ENCODE measurements around the gene MLXIP. TPM values are rescaled to one million over a fixed set of nuclear protein-coding genes. Genes with fewer than 3 reads are reported as not detected.
A peak's percentile ranks its signal among the peaks of the same experiment; 100 is the strongest.

The MLXIP gene
- polyA plus RNA-seq, 1 donor from 2014 or later, result 9.2 TPM

- Histone ChIP-seq H3K9me3 (ENCODE audit: low read length) (no peaks in the 10 kb centered on the region), H3K27ac (ENCODE audit: low read length) (no peak within 1 kb of the TSS), H3F3A (ENCODE audit: insufficient read depth, low read length, poor library complexity, severe bottlenecking) (no peaks in the 10 kb centered on the region), H3K36me3 (ENCODE audit: insufficient read depth, low read length) (no peaks in the 10 kb centered on the region), H3K4me3 (ENCODE audit: low read length) (peak within 1 kb of the TSS; percentile 65), H3K9me2 (ENCODE audit: insufficient read depth, low read length) (no peaks in the 10 kb centered on the region), H3K4me2 (ENCODE audit: low read length) (no peak within 1 kb of the TSS), H4K20me1 (ENCODE audit: insufficient read depth) (no peaks in the 10 kb centered on the region), H2AFZ (ENCODE audit: low read depth, low read length) (no peak within 1 kb of the TSS), H3K27me3 (ENCODE audit: insufficient read depth, low read depth, low read length) (peaks cover 14% of the 10 kb centered on the region), H3K79me2 (replicated peaks; ENCODE audit: insufficient read depth, low read length) (no peaks in the 10 kb centered on the region), H3K9ac (ENCODE audit: low read length) (peak within 1 kb of the TSS; percentile 38)
- TF ChIP-seq REST (IDR thresholded peaks at IDR 0.05; ENCODE audit: borderline replicate concordance) (no peak), EP300 (conservative IDR thresholded peaks at IDR 0.05; ENCODE audit: poor library complexity, severe bottlenecking) (no peak), TAF1 (IDR thresholded peaks at IDR 0.05; ENCODE audit: low read depth) (no peak), POLR2AphosphoS5 (IDR thresholded peaks at IDR 0.05) (no peak), EZH2 (IDR thresholded peaks at IDR 0.05; ENCODE audit: borderline replicate concordance, insufficient read depth, low read length, poor library complexity, severe bottlenecking) (no peak)
These were observed 104.5 kb downstream of the MLXIP start, which contains the start of gene LRRC43 for GRCh38 chr12:122182887-122183587. Gene LRRC43, plus strand, starts transcription at chr12:122183123. Its CDS starts 22 bp downstream, at chr12:122183145.

DNA sequence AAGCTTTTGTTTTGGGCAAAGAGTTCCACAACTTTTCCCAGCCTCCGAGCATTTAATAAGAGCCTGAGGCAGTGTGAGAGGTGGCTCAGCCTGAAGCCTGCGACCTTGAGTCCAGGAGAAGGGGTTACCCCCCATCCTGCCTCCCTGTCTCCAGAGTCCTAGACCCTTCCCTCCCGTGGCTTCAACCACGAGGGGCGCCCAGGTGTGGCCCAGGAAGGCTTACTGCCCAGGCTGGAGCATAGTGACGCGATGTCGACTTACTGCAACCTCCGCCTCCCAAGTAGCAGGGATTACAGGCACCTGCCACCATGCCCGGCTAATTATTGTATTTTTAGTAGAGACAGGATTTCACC is 105.0 kb downstream of the MLXIP start:
- H2AFZ ChIP-seq (ENCODE audit: low read depth, low read length), result no peak overlapping the region
- H3K4me3 ChIP-seq (ENCODE audit: low read length), result peak overlapping the region; percentile 65
- H3K9ac ChIP-seq (ENCODE audit: low read length), result no peak overlapping the region

GRCh38 chr12:122184517-122184916 is 106.0 kb downstream of the MLXIP start:
- no peaks in the 10 kb centered on the region for H3K36me3 ChIP-seq (ENCODE audit: insufficient read depth, low read length)
- no peaks in the 10 kb centered on the region for H3K9me3 ChIP-seq (ENCODE audit: low read length)
- H2AFZ ChIP-seq (ENCODE audit: low read depth, low read length), result no peak overlapping the region
- H3K79me2 ChIP-seq (replicated peaks; ENCODE audit: insufficient read depth, low read length), result no peaks in the 10 kb centered on the region
- no peak overlapping the region for H3K9ac ChIP-seq (ENCODE audit: low read length)
- no peaks in the 10 kb centered on the region for H3F3A ChIP-seq (ENCODE audit: insufficient read depth, low read length, poor library complexity, severe bottlenecking)
- no peak overlapping the region for H3K4me3 ChIP-seq (ENCODE audit: low read length)
- peaks cover 14% of the 10 kb centered on the region for H3K27me3 ChIP-seq (ENCODE audit: insufficient read depth, low read depth, low read length)
- TF ChIP-seq TAF1 (IDR thresholded peaks at IDR 0.05; ENCODE audit: low read depth) (no peak), MXI1 (conservative IDR thresholded peaks at IDR 0.05; ENCODE audit: poor library complexity, severe bottlenecking) (no peak)
- no peak overlapping the region for H3K27ac ChIP-seq (ENCODE audit: low read length)
- no peak overlapping the region for H3K4me2 ChIP-seq (ENCODE audit: low read length)
- H4K20me1 ChIP-seq (ENCODE audit: insufficient read depth), result no peaks in the 10 kb centered on the region
- H3K9me2 ChIP-seq (ENCODE audit: insufficient read depth, low read length), result no peaks in the 10 kb centered on the region

More for the DNA sequence above, 105.0 kb downstream of the MLXIP start:
- H4K20me1 ChIP-seq (ENCODE audit: insufficient read depth), result no peaks in the 10 kb centered on the region
- no peaks in the 10 kb centered on the region for H3K9me2 ChIP-seq (ENCODE audit: insufficient read depth, low read length)
- H3K36me3 ChIP-seq (ENCODE audit: insufficient read depth, low read length), result no peaks in the 10 kb centered on the region
- TF ChIP-seq RAD21 (conservative IDR thresholded peaks at IDR 0.05), result no peak
- H3K27ac ChIP-seq (ENCODE audit: low read length), result no peak overlapping the region
- no peaks in the 10 kb centered on the region for H3K79me2 ChIP-seq (replicated peaks; ENCODE audit: insufficient read depth, low read length)
- H3K9me3 ChIP-seq (ENCODE audit: low read length), result no peaks in the 10 kb centered on the region
- H3K27me3 ChIP-seq (ENCODE audit: insufficient read depth, low read depth, low read length), result peaks cover 14% of the 10 kb centered on the region
- no peaks in the 10 kb centered on the region for H3F3A ChIP-seq (ENCODE audit: insufficient read depth, low read length, poor library complexity, severe bottlenecking)
- no peak overlapping the region for H3K4me2 ChIP-seq (ENCODE audit: low read length)

All from neural cell (in vitro differentiated cells).